Right lobe of liver (tissue), 6 donors: ENCODE results near the gene ESRP2. TPM values are rescaled to one million over a fixed set of nuclear protein-coding genes. Genes with fewer than 3 reads are reported as not detected.

Source experiments
- ATAC-seq, 4 donors: fragments of 200-7000 bp; cut with Tn5 transposase; one replicate each; pipeline ENCODE4 v1.9.1; 2020; ENCODE audit warnings: mild to moderate bottlenecking in 4 of 4, moderate library complexity in 4 of 4
- DNase-seq, 3 donors: peaks; one replicate each; pipeline ENCODE4 v3.0.0-alpha.2; 2020
- H3K27ac ChIP-seq, 3 donors: fragments of 200-600 bp; one replicate each; pipeline ENCODE4 v1.8.0; 2022
- H3K27me3 ChIP-seq, 2 donors: fragments of 200-600 bp; one replicate each; pipeline ENCODE4 v1.8.0; 2022
- H3K36me3 ChIP-seq, 4 donors: fragments of 200-600 bp; sonication (generic) in 1 of 4; one replicate each; pipeline versions ENCODE4 v1.5.1 to v1.8.0; 2017 to 2022; ENCODE audit warnings: control low read depth in 1 of 4
- H3K4me1 ChIP-seq, 4 donors: fragments of 200-600 bp; sonication (generic) in 1 of 4; one replicate each; pipeline versions ENCODE4 v1.5.1 to v1.8.0; 2017 to 2022; ENCODE audit warnings: control low read depth in 1 of 4
- H3K4me3 ChIP-seq, 3 donors: fragments of 200-600 bp; one replicate each; pipeline ENCODE4 v1.8.0; 2022
- H3K9me3 ChIP-seq, 4 donors: fragments of 200-600 bp; sonication (generic) in 1 of 4; one replicate each; pipeline versions ENCODE4 v1.5.1 to v1.8.0; 2017 to 2022; ENCODE audit warnings: control low read depth in 1 of 4
- POLR2A ChIP-seq: fragments of 450-650 bp; IDR thresholded peaks from one replicate; pipeline ENCODE4 v1.6.1; 2017; ENCODE audit warnings: antibody characterized with exemption, mild to moderate bottlenecking
- WGBS: methylation state at CpG from one replicate; pipeline ENCODE4 v1.1.6; 2018; ENCODE audit warnings: low coverage, low lambda C conversion rate; ENCODE audit not compliant: insufficient coverage; ENCODE audit errors: missing lambda C conversion rate; 5-methylcytosine and 5-hydroxymethylcytosine counted together
- intact Hi-C, 2 donors: fragments of 100-400 bp; cut with DNase I; formaldehyde crosslinking; loops; one replicate each; pipeline versions ENCODE4 v1.11.2 to v1.14.1; 2022
- total RNA-seq, 6 experiments: library from RNA; depleted of rRNA in 2 of 6; stranded (reverse); fragments of >200 nt in 2 of 6; fragmentation: NEBNext Ultra II Directional in 3 of 6; extraction: Animal tissue kit (Norgen Biotek cat#: 25700) in 3 of 6; gene quantifications; one replicate each; pipeline versions ENCODE4 v1.1.0 to v1.2.4, GENCODE V29; 2016 to 2023
- TF ChIP-seq, protein P1 (sequence below), 4 donors: fragments of 200-600 bp in 3 of 4; fragments of 450-650 bp in 1 of 4; IDR thresholded peaks; one replicate each; pipeline versions ENCODE4 v1.5.1 to v1.8.0; 2016 to 2022; ENCODE audit warnings: antibody characterized with exemption in 4 of 4, mild to moderate bottlenecking in 2 of 4
- donor health status: DM: no; HTN: yes; CAD: no.
- donor health status: DM: no; HTN: no; CAD: no.
- donor health status: DM: no; HTN: no; CAD: no.
- donor health status: DM: no; HTN: yes; CAD: no.
- donor health status: DM: no; HTN: yes; CAD: no.

The ESRP2 gene
- total RNA-seq, 6 experiments from 2014 or later: 44.8 to 102 (median 57.9) TPM

GRCh38 chr16:68202091-68202519 lies 33.8 kb downstream of the ESRP2 start:
- Histone ChIP-seq H3K4me1 (no peaks in the 10 kb centered on the region), H3K36me3 (peaks cover 0 to 10% (median 0%) of the 10 kb centered on the region in 4 donors), H3K9me3 (no peaks in the 10 kb centered on the region), H3K4me3 (no peak overlapping the region), H3K27ac (no peak overlapping the region), H3K27me3 (no peaks in the 10 kb centered on the region)
- TF ChIP-seq, protein P1, sequence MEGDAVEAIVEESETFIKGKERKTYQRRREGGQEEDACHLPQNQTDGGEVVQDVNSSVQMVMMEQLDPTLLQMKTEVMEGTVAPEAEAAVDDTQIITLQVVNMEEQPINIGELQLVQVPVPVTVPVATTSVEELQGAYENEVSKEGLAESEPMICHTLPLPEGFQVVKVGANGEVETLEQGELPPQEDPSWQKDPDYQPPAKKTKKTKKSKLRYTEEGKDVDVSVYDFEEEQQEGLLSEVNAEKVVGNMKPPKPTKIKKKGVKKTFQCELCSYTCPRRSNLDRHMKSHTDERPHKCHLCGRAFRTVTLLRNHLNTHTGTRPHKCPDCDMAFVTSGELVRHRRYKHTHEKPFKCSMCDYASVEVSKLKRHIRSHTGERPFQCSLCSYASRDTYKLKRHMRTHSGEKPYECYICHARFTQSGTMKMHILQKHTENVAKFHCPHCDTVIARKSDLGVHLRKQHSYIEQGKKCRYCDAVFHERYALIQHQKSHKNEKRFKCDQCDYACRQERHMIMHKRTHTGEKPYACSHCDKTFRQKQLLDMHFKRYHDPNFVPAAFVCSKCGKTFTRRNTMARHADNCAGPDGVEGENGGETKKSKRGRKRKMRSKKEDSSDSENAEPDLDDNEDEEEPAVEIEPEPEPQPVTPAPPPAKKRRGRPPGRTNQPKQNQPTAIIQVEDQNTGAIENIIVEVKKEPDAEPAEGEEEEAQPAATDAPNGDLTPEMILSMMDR (IDR thresholded peaks at IDR 0.05): no peak
- no peak for TF ChIP-seq POLR2A
- DNase-seq (no peak), ATAC-seq (peak in 1 of 4 donors; percentile 33)
- intact Hi-C loops: no loop called here

DNA sequence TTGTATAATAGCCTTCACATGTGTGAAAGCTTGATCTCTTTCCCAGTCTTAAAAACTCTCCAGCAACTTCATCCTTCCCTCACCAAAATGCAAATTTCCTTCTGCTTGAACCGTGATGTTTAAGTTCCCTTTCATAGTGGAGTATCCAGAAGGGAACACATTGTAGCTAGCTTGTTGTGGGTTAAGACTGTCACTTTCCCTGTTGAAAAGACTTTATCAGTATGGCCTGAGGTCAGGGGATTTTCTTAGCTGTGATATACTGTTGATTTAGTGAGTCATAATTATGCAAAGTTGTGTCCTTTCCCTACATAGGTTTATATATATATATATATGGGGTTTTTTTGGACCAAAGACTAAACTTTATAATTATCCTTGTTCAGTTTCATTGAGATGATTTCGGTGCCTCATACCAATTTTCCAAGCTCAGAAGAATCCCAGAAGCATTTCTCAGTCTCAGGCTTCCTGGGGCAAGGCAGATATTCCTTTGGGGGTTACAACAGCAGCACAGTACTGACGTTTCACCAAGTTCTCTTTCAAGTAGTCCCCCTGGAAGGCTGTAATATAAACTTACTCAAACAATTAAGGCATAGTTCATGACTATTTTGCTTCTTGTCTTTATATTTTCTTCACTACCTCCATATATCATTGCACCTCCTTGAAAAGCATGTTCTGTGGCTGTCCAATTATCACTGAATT lies 35.7 kb downstream of the ESRP2 start:
- ATAC-seq: peak in 1 of 4 donors; percentile 43

GRCh38 chr16:68197250-68197649 lies 38.7 kb downstream of the ESRP2 start:
- H3K4me1 ChIP-seq: no peaks in the 10 kb centered on the region
- no peak overlapping the region for H3K27ac ChIP-seq
- DNase-seq (no peak), ATAC-seq (no peak)
- no peaks in the 10 kb centered on the region for H3K9me3 ChIP-seq
- H3K4me3 ChIP-seq: no peak overlapping the region
- WGBS: 100% methylated on average over 2 of the region's 2 CpGs
- H3K27me3 ChIP-seq: no peaks in the 10 kb centered on the region
- TF ChIP-seq, protein P1 (IDR thresholded peaks at IDR 0.05): no peak
- TF ChIP-seq POLR2A: no peak
- H3K36me3 ChIP-seq: peaks cover 0 to 15% (median 3%) of the 10 kb centered on the region in 4 donors
- intact Hi-C loops: no loop called here

More for the DNA sequence above, 35.7 kb downstream of the ESRP2 start:
- WGBS: 53% methylated on average over 3 of the region's 3 CpGs
- Histone ChIP-seq H3K4me3 (no peak overlapping the region), H3K27ac (no peak overlapping the region), H3K9me3 (no peaks in the 10 kb centered on the region), H3K36me3 (peaks cover 0 to 10% (median 0%) of the 10 kb centered on the region in 4 donors), H3K4me1 (no peaks in the 10 kb centered on the region), H3K27me3 (no peaks in the 10 kb centered on the region)
- DNase-seq: no peak
- intact Hi-C loops: no loop called here
- TF ChIP-seq POLR2A: no peak
- TF ChIP-seq, protein P1 (IDR thresholded peaks at IDR 0.05): no peak

DNA sequence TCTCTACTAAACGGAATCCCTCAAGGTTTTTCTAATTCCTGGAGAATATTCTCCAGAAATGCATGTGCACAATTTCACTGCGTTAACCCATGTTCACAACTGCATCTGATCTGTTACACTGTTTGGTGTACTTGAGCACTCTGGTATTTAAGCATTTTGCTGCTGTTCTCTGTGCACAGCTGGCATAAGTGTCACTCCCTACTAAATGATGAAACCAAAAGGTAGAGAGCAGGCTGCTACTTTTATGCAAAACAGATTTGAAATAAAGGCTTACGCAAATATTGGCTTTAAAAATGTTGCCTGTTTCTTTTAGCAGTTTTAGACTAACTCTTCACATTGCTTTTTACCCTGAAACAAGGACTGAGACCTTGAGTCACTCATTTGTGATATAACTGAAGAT lies 41.7 kb downstream of the ESRP2 start:
- DNase-seq (no peak), ATAC-seq (no peak)
- Histone ChIP-seq H3K27me3 (no peaks in the 10 kb centered on the region), H3K27ac (no peak overlapping the region), H3K9me3 (no peaks in the 10 kb centered on the region), H3K36me3 (peaks cover 0 to 23% (median 12%) of the 10 kb centered on the region in 4 donors), H3K4me3 (no peak overlapping the region), H3K4me1 (no peaks in the 10 kb centered on the region)
- WGBS: 89% methylated on average over 3 of the region's 3 CpGs
- intact Hi-C loops: no loop called here
- TF ChIP-seq, protein P1 (IDR thresholded peaks at IDR 0.05): no peak
- no peak for TF ChIP-seq POLR2A
